Tibial nerve (tissue), 4 donors: Measurements from ENCODE around the gene AP1G2.

ENCODE experiments used
- CTCF ChIP-seq, 5 experiments: fragments of 200-600 bp in 3 of 5; fragments of 450-650 bp in 2 of 5; sonication (generic) in 3 of 5; IDR thresholded peaks; one replicate each; pipeline ENCODE4 v1.5.1; 2016 to 2019; ENCODE audit warnings: antibody characterized with exemption in 5 of 5, mild to moderate bottlenecking in 3 of 5, moderate library complexity in 2 of 5
- EP300 ChIP-seq, 2 donors: sonication (generic); formaldehyde crosslinking; IDR thresholded peaks; one replicate each; pipeline ENCODE4 v1.6.1; 2017; ENCODE audit warnings: antibody characterized with exemption in 2 of 2, mild to moderate bottlenecking in 1 of 2
- POLR2A ChIP-seq, 2 donors: fragments of 450-650 bp; IDR thresholded peaks; one replicate each; pipeline ENCODE4 v1.6.1; 2017; ENCODE audit warnings: antibody characterized with exemption in 2 of 2, mild to moderate bottlenecking in 2 of 2, moderate library complexity in 2 of 2

GRCh38 chr14:23615856-23616255 is 48.3 kb upstream of the AP1G2 start:
- TF ChIP-seq POLR2A (IDR thresholded peaks at IDR 0.05) (no peak), EP300 (IDR thresholded peaks at IDR 0.05) (no peak), CTCF (IDR thresholded peaks at IDR 0.05) (no peak)
